NCI-H1092 treated with DMSO at 0.1 percent for 48 hours (cell line): ENCODE measurements around the gene AP1G2.
"Not testable (repeated sequence)": the region's sequence is repeated elsewhere in the genome, so short reads cannot be mapped to it uniquely, and the experiment has no call there.

ENCODE experiments used
- DNase-seq: peaks from one replicate; lab custom pipeline; 2025; lab: John Stamatoyannopoulos, UW

The AP1G2 gene

GRCh38 chr14:23567186-23568020 lies at the start of gene AP1G2:
Gene AP1G2, minus strand, starts transcription at chr14:23567791. Its CDS starts 477 bp downstream, at chr14:23567314.
- DNase-seq = peak; percentile 93

DNA sequence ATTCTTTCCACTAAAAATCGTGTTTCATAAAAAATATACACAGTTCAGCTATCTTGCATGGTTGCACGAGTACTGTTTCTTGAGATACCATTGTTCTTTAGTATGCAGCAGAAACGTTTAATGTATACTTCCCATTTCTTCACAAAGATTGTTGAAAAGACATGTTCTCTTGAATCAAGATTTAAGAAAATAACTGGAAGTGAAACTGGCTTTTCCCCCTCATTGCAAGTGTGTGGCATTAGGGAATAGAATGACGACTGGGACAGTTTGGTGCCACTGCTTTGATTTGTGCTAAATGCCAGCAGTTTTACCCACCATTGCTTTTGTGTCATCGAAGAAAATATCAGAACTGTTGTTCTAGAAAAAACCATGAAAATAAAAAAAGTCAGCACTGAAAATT lies 48.3 kb upstream of the AP1G2 start:
- no peak for DNase-seq

GRCh38 chr14:23614395-23614828 lies 46.8 kb upstream of the AP1G2 start:
- DNase-seq = no peak

DNA sequence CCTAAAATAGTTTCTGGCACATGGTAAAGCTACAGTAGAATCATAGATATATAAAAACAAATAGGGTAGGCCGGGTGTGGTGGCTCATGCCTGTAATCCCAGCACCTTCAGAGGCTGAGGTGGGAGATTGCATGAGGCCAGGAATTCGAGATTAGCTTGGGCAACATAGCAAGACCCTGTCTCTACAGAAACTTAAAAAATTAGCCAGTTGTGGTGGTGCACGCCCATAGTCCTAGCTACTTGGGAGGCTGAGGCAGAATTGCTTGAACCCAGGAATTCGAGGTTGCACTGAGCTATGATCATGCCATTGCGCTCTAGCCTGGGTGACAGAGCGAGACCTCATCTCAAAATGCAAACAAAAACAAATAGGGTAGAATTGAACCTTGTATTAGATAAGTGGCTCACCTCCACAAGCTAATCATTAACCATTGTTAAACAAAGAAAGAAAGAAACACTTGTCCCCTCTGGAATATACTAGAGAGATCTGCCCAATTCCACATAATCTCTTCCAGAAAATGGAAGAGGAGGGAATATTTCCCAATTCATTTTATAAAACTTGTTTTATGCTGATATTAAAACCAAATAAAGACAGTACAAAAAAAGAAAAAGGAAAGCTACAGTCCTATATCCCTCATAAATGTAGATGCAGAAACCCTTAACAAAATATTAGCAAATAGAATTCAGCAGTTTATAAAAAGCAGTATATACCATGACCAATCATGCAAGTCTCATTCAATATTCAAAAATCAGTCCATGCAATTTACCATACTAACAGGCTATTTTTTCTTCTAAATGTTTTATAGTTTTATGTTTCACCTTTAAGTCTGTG lies 45.9 kb upstream of the AP1G2 start:
- DNase-seq = no peak

DNA sequence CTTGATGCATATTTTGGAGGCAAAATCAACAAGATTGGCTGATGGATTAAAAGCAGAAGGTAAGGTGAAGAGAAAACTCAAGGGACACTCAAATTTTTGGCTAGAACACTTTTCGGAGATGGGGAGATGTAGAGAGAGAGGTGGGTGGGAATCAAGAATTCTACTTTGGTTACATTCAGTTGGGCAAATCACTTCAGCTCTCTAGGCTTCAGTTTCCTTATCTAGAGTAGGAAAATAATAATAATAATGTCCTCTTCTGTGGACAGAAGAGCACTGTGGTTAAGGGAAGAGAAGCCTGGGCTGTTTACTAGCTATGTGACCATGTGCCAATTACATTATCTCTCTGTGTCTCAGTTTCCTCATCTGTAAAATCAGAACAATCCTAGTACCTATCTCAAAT lies 45.2 kb upstream of the AP1G2 start:
- no peak for DNase-seq

GRCh38 chr14:23612354-23612732 lies 44.8 kb upstream of the AP1G2 start:
- DNase-seq = no peak

DNA sequence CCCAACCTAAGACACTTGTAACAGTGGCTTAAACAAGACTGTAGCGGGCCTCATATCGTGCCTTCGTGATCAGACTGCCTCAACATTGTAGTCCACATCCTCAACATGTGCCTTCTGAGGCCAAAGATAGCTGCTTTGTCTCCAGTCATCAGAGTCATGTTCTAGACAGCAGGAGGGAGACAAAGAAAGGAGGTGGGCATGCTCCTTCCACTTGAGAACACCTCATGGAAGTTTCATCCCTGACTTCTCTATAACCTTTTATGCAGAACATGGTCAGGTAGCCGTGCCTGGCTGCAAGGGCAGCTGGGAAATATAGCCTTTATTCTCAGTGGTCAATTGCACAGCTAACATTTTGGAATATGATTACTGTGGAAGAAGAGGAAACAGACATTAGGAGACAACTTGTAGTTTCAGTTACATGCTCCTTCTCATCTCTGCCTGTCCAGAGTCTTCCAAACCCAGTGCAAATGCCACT lies 43.3 kb upstream of the AP1G2 start:
- no peak for DNase-seq

- no peak for DNase-seq
Observed at GRCh38 chr14:23610090-23610814, 42.7 kb upstream of the AP1G2 start.

DNA sequence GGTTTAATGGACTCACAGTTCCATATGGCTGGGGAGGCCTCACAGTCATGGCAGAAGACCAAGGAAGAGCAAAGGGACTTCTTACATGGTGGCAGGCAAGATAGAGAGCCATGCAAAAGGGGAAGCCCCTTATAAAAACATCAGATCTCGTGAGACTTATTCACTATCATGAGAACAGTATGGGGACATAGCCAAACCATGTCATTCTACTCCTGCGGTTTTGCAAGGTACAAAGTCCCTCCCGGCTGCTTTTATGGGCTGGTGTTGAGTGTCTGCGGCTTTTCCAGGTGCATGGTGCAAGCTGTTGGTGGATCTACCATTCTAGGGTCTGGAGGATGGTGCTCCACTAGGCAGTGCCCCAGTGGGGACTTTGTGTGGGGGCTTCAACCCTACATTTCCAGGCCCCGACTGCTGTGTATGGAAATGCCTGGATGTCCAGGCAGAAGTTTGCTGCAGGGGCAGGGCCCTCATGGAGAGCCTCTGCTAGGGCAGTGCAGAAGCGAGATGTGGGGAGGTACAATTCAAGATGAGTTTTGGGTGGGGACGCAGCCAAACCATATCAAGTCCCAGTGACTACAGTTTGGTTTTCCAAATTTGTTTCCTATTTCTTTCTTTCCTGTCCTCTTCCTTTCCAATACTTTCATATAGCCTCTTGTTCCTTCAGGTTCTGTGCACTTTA lies 42.0 kb upstream of the AP1G2 start:
- not testable (repeated sequence) for DNase-seq

- no peak for DNase-seq
Observed at GRCh38 chr14:23609001-23609400, 41.4 kb upstream of the AP1G2 start.

DNA sequence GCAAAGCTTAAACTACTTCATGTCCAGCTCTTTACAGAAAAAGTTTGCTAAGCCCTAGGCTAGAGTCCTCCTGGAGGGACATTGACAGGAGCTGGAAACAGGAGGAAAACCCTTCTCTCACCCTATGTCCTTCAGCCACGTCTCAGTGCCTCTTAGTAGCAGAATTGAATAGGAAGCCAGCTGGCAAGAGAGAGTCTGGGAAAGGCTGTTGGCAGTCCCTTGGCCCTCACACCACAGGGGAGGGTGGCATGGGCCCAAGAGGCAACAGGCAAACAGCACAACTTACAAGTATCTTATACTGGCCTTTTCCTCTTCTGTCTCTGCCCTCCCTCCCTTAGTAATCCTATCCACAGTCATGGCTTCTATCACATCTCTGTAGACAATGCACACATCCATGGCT lies 40.9 kb upstream of the AP1G2 start:
- DNase-seq = no peak

- no peak for DNase-seq
Observed at GRCh38 chr14:23605931-23606585, 38.5 kb upstream of the AP1G2 start.

DNA sequence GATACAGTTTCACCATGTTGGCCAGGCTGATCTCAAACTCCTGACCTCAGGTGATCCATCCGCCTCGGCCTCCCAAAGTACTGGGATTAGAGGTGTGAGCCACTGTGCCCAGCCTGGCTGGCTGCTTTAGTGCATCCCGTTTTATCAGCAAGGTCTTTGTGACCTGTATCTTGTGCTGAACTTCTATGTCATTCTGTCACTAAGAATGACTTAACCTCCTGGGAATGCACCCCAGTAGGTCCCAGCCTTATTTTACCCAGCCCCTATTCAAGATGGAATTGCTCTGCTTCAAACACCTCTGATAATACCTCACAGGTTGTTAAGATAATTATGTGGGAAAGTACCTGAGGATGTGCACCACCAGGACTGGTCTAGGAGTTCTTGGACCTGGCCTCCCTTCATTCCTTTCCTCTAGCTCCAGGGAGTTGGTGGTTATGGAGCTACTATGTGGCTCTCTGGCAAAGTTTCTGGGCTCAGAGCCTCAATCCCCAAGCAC lies 37.1 kb upstream of the AP1G2 start:
- no peak for DNase-seq

- DNase-seq = no peak
Observed at GRCh38 chr14:23604148-23604547, 36.6 kb upstream of the AP1G2 start.

DNA sequence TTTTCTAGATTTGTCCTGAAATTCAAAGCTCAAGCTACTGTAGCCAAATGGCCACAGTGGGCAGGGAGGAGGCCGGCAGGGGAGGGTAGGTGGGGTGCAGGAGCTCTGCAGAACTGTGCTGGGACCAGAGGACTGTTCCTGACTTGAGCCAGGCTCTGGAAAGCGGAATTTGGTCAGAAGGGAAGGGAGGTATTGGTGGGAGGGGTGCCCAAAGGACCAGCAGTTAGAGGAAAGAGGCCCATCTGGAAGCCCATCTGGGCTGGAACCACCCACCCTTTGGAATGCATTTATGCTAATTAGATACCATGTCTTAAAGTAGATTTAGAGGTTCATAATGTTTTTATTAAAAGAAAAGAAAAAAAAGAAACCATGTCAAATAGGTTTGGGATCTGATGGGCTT lies 35.5 kb upstream of the AP1G2 start:
- no peak for DNase-seq

GRCh38 chr14:23602181-23603095 lies 34.8 kb upstream of the AP1G2 start:
- no peak for DNase-seq

- DNase-seq = no peak
Observed at GRCh38 chr14:23601845-23602180, 34.2 kb upstream of the AP1G2 start.

GRCh38 chr14:23601424-23601823 lies 33.8 kb upstream of the AP1G2 start:
- no peak for DNase-seq

GRCh38 chr14:23600806-23601205 lies 33.2 kb upstream of the AP1G2 start:
- no peak for DNase-seq

GRCh38 chr14:23600322-23600707 lies 32.7 kb upstream of the AP1G2 start:
- no peak for DNase-seq
